HEK293T (cell line): ENCODE measurements around the gene IGLL1.

Experiments
- ARNT ChIP-seq: fragments of 450-650 bp; IDR thresholded peaks from 2 replicates; pipeline ENCODE4 v1.6.1; 2017; ENCODE audit warnings: mild to moderate bottlenecking
- BHLHE40 ChIP-seq: fragments of 450-650 bp; IDR thresholded peaks from 2 replicates; pipeline ENCODE4 v1.6.1; 2016; ENCODE audit warnings: mild to moderate bottlenecking, moderate library complexity, borderline replicate concordance
- CTBP1 ChIP-seq: fragments of 450-650 bp; IDR thresholded peaks from 2 replicates; pipeline ENCODE4 v1.6.1; 2016; ENCODE audit warnings: borderline replicate concordance
- ELF4 ChIP-seq: fragments of 450-650 bp; IDR thresholded peaks from 2 replicates; pipeline ENCODE4 v1.6.1; 2017; ENCODE audit warnings: antibody characterized with exemption
- FOXA1 ChIP-seq: fragments of 450-650 bp; IDR thresholded peaks from 2 replicates; pipeline ENCODE4 v1.6.1; 2016; ENCODE audit warnings: mild to moderate bottlenecking
- FOXK2 ChIP-seq: fragments of 450-650 bp; IDR thresholded peaks from 2 replicates; pipeline ENCODE4 v1.6.1; 2016; ENCODE audit warnings: mild to moderate bottlenecking
- FOXM1 ChIP-seq: fragments of 450-650 bp; IDR thresholded peaks from 2 replicates; pipeline ENCODE4 v1.6.1; 2017; ENCODE audit warnings: mild to moderate bottlenecking, borderline replicate concordance
- HDGF ChIP-seq: fragments of 450-650 bp; IDR thresholded peaks from 2 replicates; pipeline ENCODE4 v1.6.1; 2017; ENCODE audit warnings: antibody characterized with exemption, borderline replicate concordance
- LEF1 ChIP-seq: fragments of 450-650 bp; IDR thresholded peaks from 2 replicates; pipeline ENCODE4 v1.6.1; 2017; ENCODE audit warnings: mild to moderate bottlenecking, borderline replicate concordance
- NFRKB ChIP-seq: fragments of 450-650 bp; IDR thresholded peaks from 2 replicates; pipeline ENCODE4 v1.6.1; 2016; ENCODE audit warnings: mild to moderate bottlenecking, moderate library complexity
- PKNOX1 ChIP-seq: fragments of 450-650 bp; IDR thresholded peaks from 2 replicates; pipeline ENCODE4 v1.6.1; 2016
- SP1 ChIP-seq: fragments of 450-650 bp; IDR thresholded peaks from 2 replicates; pipeline ENCODE4 v1.6.1; 2017
- TARDBP ChIP-seq: fragments of 450-650 bp; IDR thresholded peaks from 2 replicates; pipeline ENCODE4 v1.6.1; 2016
- ZNF384 ChIP-seq: fragments of 450-650 bp; IDR thresholded peaks from 2 replicates; pipeline ENCODE4 v1.6.1; 2016

GRCh38 chr22:23579870-23580575, at the start of gene IGLL1:
- TF ChIP-seq TARDBP (no peak), FOXK2 (no peak), LEF1 (no peak), HDGF (no peak), PKNOX1 (no peak), ELF4 (no peak), FOXM1 (no peak), NFRKB (no peak), SP1 (no peak), ZNF384 (no peak), ARNT (no peak), CTBP1 (no peak), BHLHE40 (no peak), FOXA1 (no peak)
